GM21423 (cell line): Measurements from ENCODE around the gene KCNIP3.

Experiments
- ATAC-seq: cut with Tn5 transposase; IDR thresholded peaks from one replicate; pipeline ENCODE4 v1.9.1; 2021; ENCODE audit warnings: mild to moderate bottlenecking, moderate library complexity; ENCODE audit not compliant: unreplicated experiment

KCNIP3 gene

GRCh38 chr2:95274291-95275150 lies 22.6 kb upstream of the KCNIP3 start, which contains the start of gene PROM2:
Gene PROM2 (plus strand): TSS chr2:95274449. CDS start chr2:95274586, 137 bp downstream.
- ATAC-seq, result no peak

- ATAC-seq, result no peak
These were observed 22.0 kb upstream of the KCNIP3 start for GRCh38 chr2:95275151-95275515.

- no peak for ATAC-seq
These were observed 21.4 kb upstream of the KCNIP3 start for GRCh38 chr2:95275601-95276243.

- no peak for ATAC-seq
These were observed 20.8 kb upstream of the KCNIP3 start for GRCh38 chr2:95276244-95276887.

- ATAC-seq, result no peak
These were observed 20.3 kb upstream of the KCNIP3 start for GRCh38 chr2:95276888-95277245.

GRCh38 chr2:95277246-95277906 lies 19.8 kb upstream of the KCNIP3 start:
- no peak for ATAC-seq

GRCh38 chr2:95278051-95278471 lies 19.1 kb upstream of the KCNIP3 start:
- ATAC-seq, result no peak

- ATAC-seq, result no peak
These were observed 18.4 kb upstream of the KCNIP3 start for GRCh38 chr2:95278637-95279225.

- ATAC-seq, result no peak
These were observed 17.6 kb upstream of the KCNIP3 start for GRCh38 chr2:95279435-95280035.

- no peak for ATAC-seq
These were observed 16.1 kb upstream of the KCNIP3 start for GRCh38 chr2:95281071-95281470.

GRCh38 chr2:95281786-95282185 lies 15.4 kb upstream of the KCNIP3 start:
- ATAC-seq, result no peak

- ATAC-seq, result no peak
These were observed 14.7 kb upstream of the KCNIP3 start for GRCh38 chr2:95282458-95282857.

- no peak for ATAC-seq
These were observed 13.6 kb upstream of the KCNIP3 start for GRCh38 chr2:95283562-95283961.

- no peak for ATAC-seq
These were observed 12.1 kb upstream of the KCNIP3 start for GRCh38 chr2:95284886-95285541.

GRCh38 chr2:95285542-95285932 lies 11.6 kb upstream of the KCNIP3 start:
- ATAC-seq, result no peak

GRCh38 chr2:95287336-95287735 lies 9.8 kb upstream of the KCNIP3 start:
- ATAC-seq, result no peak

GRCh38 chr2:95287806-95288205 lies 9.3 kb upstream of the KCNIP3 start:
- no peak for ATAC-seq

GRCh38 chr2:95289253-95289652 lies 7.9 kb upstream of the KCNIP3 start:
- no peak for ATAC-seq

GRCh38 chr2:95291222-95291621 lies 5.9 kb upstream of the KCNIP3 start:
- ATAC-seq, result no peak

GRCh38 chr2:95292623-95293260 lies 4.4 kb upstream of the KCNIP3 start:
- no peak for ATAC-seq
